HepG2 (cell line): ENCODE data around the gene ADCY9. TPM values are rescaled to one million over a fixed set of nuclear protein-coding genes. Genes with fewer than 3 reads are reported as not detected.

Source experiments
- ISX ChIP-seq: sonication (generic); formaldehyde crosslinking; conservative IDR thresholded peaks from 2 replicates; pipeline ENCODE4 v1.5.0; 2020; ENCODE audit warnings: missing genetic modification reagents
- JUN ChIP-seq: sonication (generic); formaldehyde crosslinking; IDR thresholded peaks from 2 replicates; pipeline ENCODE4 v1.4.0; 2020; ENCODE audit warnings: mild to moderate bottlenecking, missing genetic modification reagents
- KDM2A ChIP-seq: sonication (generic); formaldehyde crosslinking; IDR thresholded peaks from 2 replicates; pipeline ENCODE4 v1.4.0; 2020; ENCODE audit warnings: low read depth, missing genetic modification reagents, borderline replicate concordance
- KLF13 ChIP-seq: sonication (generic); formaldehyde crosslinking; IDR thresholded peaks from 2 replicates; pipeline ENCODE4 v1.4.0; 2020; ENCODE audit warnings: mild to moderate bottlenecking, missing genetic modification reagents
- NFE2L2 ChIP-seq: fragments of 150-350 bp; IDR thresholded peaks from 2 replicates; pipeline ENCODE4 v1.6.1; 2014; ENCODE audit warnings: low read length
- RORA ChIP-seq: sonication (generic); formaldehyde crosslinking; IDR thresholded peaks from 2 replicates; pipeline ENCODE4 v1.5.0; 2020; ENCODE audit warnings: mild to moderate bottlenecking, missing genetic modification reagents, moderate library complexity
- SOX13 ChIP-seq, 3 experiments: fragments of 450-650 bp in 1 of 3; sonication (generic) in 1 of 3; formaldehyde crosslinking in 1 of 3; IDR thresholded peaks in 2 of 3; conservative IDR thresholded peaks in 1 of 3; 2 replicates each; pipeline versions ENCODE4 v1.5.0 to v1.6.1; 2016 to 2020; ENCODE audit warnings: antibody characterized with exemption in 1 of 3, mild to moderate bottlenecking in 1 of 3, missing compliant biosample characterization in 1 of 3, missing genetic modification reagents in 1 of 3, moderate library complexity in 1 of 3
- ZNF12 ChIP-seq: sonication (generic); formaldehyde crosslinking; IDR thresholded peaks from 2 replicates; pipeline ENCODE4 v1.5.0; 2020; ENCODE audit warnings: missing genetic modification reagents
- ZNF225 ChIP-seq: sonication (generic); formaldehyde crosslinking; IDR thresholded peaks from 2 replicates; pipeline ENCODE4 v1.4.0; 2020; ENCODE audit warnings: mild to moderate bottlenecking, missing genetic modification reagents
- ZNF382 ChIP-seq: sonication (generic); formaldehyde crosslinking; IDR thresholded peaks from 2 replicates; pipeline ENCODE4 v1.5.0; 2020; ENCODE audit warnings: missing genetic modification reagents, mild to moderate bottlenecking, borderline replicate concordance
- ZNF430 ChIP-seq: sonication (generic); formaldehyde crosslinking; IDR thresholded peaks from 2 replicates; pipeline ENCODE4 v1.9.0; 2021; ENCODE audit warnings: mild to moderate bottlenecking, missing genetic modification reagents
- ZSCAN9 ChIP-seq: IDR thresholded peaks from 2 replicates; pipeline ENCODE4 v1.6.1; 2016; ENCODE audit warnings: borderline replicate concordance
- polyA plus RNA-seq, 8 experiments: library from polyadenylated mRNA; depleted of rRNA in 3 of 8; stranded (reverse) in 7 of 8; unstranded in 1 of 8; fragments of >200 nt; fragmentation: Illumina TruSeq in 4 of 8; extraction: Trizol in 4 of 8; gene quantifications; 2 replicates each; pipeline versions ENCODE4 v1.2.1 to v1.2.3, GENCODE V29; 2011 to 2016; ENCODE audit warnings: low read depth in 4 of 8, missing spikeins in 1 of 8, mixed read lengths in 1 of 8; ENCODE audit not compliant: insufficient read depth in 1 of 8
- total RNA-seq, 5 experiments: library from RNA; depleted of rRNA; stranded (reverse); fragments of >200 nt; fragmentation: Illumina TruSeq; extraction: Trizol; gene quantifications; 2 replicates each; pipeline ENCODE4 v1.2.3, GENCODE V29; 2016; ENCODE audit warnings: low read depth in 1 of 5
- TF ChIP-seq, protein P1 (sequence below): sonication (generic); formaldehyde crosslinking; IDR thresholded peaks from 2 replicates; pipeline ENCODE4 v1.4.0; 2020; ENCODE audit warnings: mild to moderate bottlenecking, missing genetic modification reagents
- TF ChIP-seq, protein P2 (sequence below): IDR thresholded peaks from 2 replicates; pipeline ENCODE4 v1.6.1; 2016; ENCODE audit warnings: mild to moderate bottlenecking, missing biosample characterization, missing genetic modification reagents
- TF ChIP-seq, protein P3 (sequence below): IDR thresholded peaks from 2 replicates; pipeline ENCODE4 v1.6.1; 2016; ENCODE audit warnings: missing genetic modification reagents, missing compliant biosample characterization
- TF ChIP-seq, protein P4 (sequence below), 2 experiments: sonication (generic) in 1 of 2; formaldehyde crosslinking in 1 of 2; IDR thresholded peaks; 2 replicates each; pipeline versions ENCODE4 v1.4.0 to v1.6.1; 2018 to 2020; ENCODE audit warnings: missing genetic modification reagents in 2 of 2, borderline replicate concordance in 1 of 2, low read depth in 1 of 2, mild to moderate bottlenecking in 1 of 2, missing biosample characterization in 1 of 2
- TF ChIP-seq, protein P5 (sequence below): sonication (generic); formaldehyde crosslinking; IDR thresholded peaks from 2 replicates; pipeline ENCODE4 v1.5.0; 2020; ENCODE audit warnings: mild to moderate bottlenecking, low read depth, missing genetic modification reagents, borderline replicate concordance
- TF ChIP-seq, protein P6 (sequence below): IDR thresholded peaks from 2 replicates; pipeline ENCODE4 v1.6.1; 2012; ENCODE audit warnings: low read depth, low read length, improper control_type of control experiment
- TF ChIP-seq, protein P7 (sequence below), 2 experiments: fragments of 450-650 bp in 1 of 2; sonication (generic) in 1 of 2; formaldehyde crosslinking; IDR thresholded peaks; 2 replicates each; pipeline versions ENCODE4 v1.5.0 to v1.8.0; 2020 to 2022; ENCODE audit warnings: mild to moderate bottlenecking in 1 of 2, missing genetic modification reagents in 1 of 2

ADCY9 gene
- total and polyA plus RNA-seq, 2 of the 13 experiments (the other 11 are each of a cell fraction or from before 2014, with no cell fraction given) = 11.2 to 13.9 TPM

DNA sequence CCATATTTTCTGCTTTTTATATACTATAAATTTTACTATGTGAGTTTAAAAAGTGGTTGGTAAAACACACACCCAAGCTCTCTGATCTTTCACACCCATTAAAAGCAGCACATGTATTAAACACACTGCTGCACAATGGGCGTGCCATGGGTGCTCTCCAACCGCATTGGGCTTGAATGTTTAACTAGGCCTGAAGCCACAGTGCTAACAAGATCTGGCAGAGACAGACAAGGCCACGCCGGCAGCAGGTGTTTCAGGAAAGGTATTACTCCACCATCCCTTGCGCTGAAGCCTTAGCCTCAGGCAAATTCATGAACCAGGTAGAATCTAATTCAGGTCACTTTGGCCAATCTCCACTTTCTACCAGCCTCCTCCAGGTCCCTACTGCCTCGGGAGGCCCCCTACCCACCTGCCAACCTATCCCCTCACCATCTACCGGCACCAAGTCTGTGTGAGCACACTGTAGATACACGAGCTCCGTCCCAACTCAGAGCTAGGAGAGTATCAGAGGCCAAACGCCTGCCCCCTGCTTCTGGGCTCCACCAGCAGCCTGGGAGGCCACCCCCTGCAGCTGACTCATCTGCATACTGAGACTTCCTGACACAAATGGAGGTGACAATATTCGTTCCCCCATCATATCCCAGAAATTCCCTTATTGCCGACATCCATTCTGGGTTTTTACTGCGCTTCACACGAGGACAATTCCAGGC, 95.0 kb downstream of the ADCY9 start (continued):
- TF ChIP-seq ZNF430 (CRISPR knock-in tag) (peak; percentile 80; the same call in 1 of the 2 replicates), NFE2L2 (no peak), JUN (CRISPR knock-in tag) (no peak), ZNF382 (no peak), KLF13 (no peak), ISX (CRISPR knock-in tag) (no peak), SOX13 (IDR thresholded peaks at IDR 0.05) (no peak), SOX13 (CRISPR knock-in tag; conservative IDR thresholded peaks at IDR 0.05 in 1 of 2, IDR thresholded peaks at IDR 0.05 in 1 of 2) (peak in 1 of 2 experiments; percentile 44; a peak in 1 of 4 replicates), ZNF225 (CRISPR knock-in tag) (no peak), RORA (CRISPR knock-in tag) (no peak), ZNF12 (CRISPR knock-in tag) (no peak), KDM2A (CRISPR knock-in tag) (peak; percentile 63; the same call in 1 of the 2 replicates), ZSCAN9 (CRISPR knock-in tag) (peak; percentile 69; the same call in 1 of the 2 replicates)
- TF ChIP-seq, protein P1, sequence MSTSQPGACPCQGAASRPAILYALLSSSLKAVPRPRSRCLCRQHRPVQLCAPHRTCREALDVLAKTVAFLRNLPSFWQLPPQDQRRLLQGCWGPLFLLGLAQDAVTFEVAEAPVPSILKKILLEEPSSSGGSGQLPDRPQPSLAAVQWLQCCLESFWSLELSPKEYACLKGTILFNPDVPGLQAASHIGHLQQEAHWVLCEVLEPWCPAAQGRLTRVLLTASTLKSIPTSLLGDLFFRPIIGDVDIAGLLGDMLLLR (CRISPR knock-in tag) = peak; percentile 30; the same call in 1 of the 2 replicates
- TF ChIP-seq, protein P2, sequence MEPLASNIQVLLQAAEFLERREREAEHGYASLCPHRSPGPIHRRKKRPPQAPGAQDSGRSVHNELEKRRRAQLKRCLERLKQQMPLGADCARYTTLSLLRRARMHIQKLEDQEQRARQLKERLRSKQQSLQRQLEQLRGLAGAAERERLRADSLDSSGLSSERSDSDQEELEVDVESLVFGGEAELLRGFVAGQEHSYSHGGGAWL (CRISPR knock-in tag) = peak; percentile 66
- TF ChIP-seq, protein P3, sequence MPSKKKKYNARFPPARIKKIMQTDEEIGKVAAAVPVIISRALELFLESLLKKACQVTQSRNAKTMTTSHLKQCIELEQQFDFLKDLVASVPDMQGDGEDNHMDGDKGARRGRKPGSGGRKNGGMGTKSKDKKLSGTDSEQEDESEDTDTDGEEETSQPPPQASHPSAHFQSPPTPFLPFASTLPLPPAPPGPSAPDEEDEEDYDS = peak; percentile 20; the same call in 1 of the 2 replicates
- TF ChIP-seq, protein P4, sequence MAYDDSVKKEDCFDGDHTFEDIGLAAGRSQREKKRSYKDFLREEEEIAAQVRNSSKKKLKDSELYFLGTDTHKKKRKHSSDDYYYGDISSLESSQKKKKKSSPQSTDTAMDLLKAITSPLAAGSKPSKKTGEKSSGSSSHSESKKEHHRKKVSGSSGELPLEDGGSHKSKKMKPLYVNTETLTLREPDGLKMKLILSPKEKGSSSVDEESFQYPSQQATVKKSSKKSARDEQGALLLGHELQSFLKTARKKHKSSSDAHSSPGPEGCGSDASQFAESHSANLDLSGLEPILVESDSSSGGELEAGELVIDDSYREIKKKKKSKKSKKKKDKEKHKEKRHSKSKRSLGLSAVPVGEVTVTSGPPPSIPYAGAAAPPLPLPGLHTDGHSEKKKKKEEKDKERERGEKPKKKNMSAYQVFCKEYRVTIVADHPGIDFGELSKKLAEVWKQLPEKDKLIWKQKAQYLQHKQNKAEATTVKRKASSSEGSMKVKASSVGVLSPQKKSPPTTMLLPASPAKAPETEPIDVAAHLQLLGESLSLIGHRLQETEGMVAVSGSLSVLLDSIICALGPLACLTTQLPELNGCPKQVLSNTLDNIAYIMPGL (CRISPR knock-in tag; IDR thresholded peaks at IDR 0.05; ENCODE audit: borderline replicate concordance in 1 of 2, low read depth in 1 of 2) = no peak
- TF ChIP-seq, protein P5, sequence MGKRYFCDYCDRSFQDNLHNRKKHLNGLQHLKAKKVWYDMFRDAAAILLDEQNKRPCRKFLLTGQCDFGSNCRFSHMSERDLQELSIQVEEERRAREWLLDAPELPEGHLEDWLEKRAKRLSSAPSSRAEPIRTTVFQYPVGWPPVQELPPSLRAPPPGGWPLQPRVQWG (CRISPR knock-in tag) = no peak
- TF ChIP-seq, protein P6, sequence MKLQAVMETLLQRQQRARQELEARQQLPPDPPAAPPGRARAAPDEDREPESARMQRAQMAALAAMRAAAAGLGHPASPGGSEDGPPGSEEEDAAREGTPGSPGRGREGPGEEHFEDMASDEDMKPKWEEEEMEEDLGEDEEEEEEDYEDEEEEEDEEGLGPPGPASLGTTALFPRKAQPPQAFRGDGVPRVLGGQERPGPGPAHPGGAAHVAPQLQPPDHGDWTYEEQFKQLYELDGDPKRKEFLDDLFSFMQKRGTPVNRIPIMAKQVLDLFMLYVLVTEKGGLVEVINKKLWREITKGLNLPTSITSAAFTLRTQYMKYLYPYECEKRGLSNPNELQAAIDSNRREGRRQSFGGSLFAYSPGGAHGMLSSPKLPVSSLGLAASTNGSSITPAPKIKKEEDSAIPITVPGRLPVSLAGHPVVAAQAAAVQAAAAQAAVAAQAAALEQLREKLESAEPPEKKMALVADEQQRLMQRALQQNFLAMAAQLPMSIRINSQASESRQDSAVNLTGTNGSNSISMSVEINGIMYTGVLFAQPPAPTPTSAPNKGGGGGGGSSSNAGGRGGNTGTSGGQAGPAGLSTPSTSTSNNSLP = no peak
- TF ChIP-seq, protein P7, sequence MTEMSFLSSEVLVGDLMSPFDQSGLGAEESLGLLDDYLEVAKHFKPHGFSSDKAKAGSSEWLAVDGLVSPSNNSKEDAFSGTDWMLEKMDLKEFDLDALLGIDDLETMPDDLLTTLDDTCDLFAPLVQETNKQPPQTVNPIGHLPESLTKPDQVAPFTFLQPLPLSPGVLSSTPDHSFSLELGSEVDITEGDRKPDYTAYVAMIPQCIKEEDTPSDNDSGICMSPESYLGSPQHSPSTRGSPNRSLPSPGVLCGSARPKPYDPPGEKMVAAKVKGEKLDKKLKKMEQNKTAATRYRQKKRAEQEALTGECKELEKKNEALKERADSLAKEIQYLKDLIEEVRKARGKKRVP (CRISPR knock-in tag; IDR thresholded peaks at IDR 0.05) = no peak
